Activated CD8-positive, alpha-beta memory T cell treated with anti-CD3 and anti-CD28 coated beads, Interleukin-2, amount 10 ng/mL, durations not matched to agents 7 days and 5 days (primary cell): Measurements from ENCODE around the gene MS4A13. TPM values are rescaled to one million over a fixed set of nuclear protein-coding genes. Genes with fewer than 3 reads are reported as not detected.
"Not testable (repeated sequence)": the region's sequence is repeated elsewhere in the genome, so short reads cannot be mapped to it uniquely, and the experiment has no call there.

Experiments used
- ATAC-seq: fragments of 150-1000 bp; cut with Tn5 transposase; one replicate; pipeline ENCODE4 v1.10.0; 2021; ENCODE audit warnings: moderate library complexity
- CTCF ChIA-PET: fragments of 350-600 bp; sonication (Branson Sonifier 250); formaldehyde crosslinking; loops from one replicate; lab custom pipeline; 2021; ENCODE audit warnings: antibody characterized with exemption; lab: Charles Lee
- DNase-seq: peaks from one replicate; pipeline ENCODE4 v3.0.0-alpha.2; 2020
- H3K27ac Mint-ChIP-seq: one replicate; pipeline ENCODE4 v1.8.0; 2021; ENCODE audit warnings: mild to moderate bottlenecking, mixed read lengths
- H3K27me3 Mint-ChIP-seq: one replicate; pipeline ENCODE4 v1.8.0; 2021; ENCODE audit warnings: mixed read lengths
- H3K36me3 Mint-ChIP-seq: one replicate; pipeline ENCODE4 v1.8.0; 2021; ENCODE audit warnings: mild to moderate bottlenecking, mixed read lengths
- H3K4me1 Mint-ChIP-seq: one replicate; pipeline ENCODE4 v1.8.0; 2021; ENCODE audit warnings: mixed read lengths
- H3K4me3 Mint-ChIP-seq: one replicate; pipeline ENCODE4 v1.8.0; 2021; ENCODE audit warnings: mild to moderate bottlenecking, moderate library complexity, mixed read lengths
- H3K9me3 Mint-ChIP-seq: one replicate; pipeline ENCODE4 v1.8.0; 2022; ENCODE audit warnings: low read depth, mixed read lengths
- total RNA-seq, 2 experiments: library from RNA; stranded (reverse); gene quantifications; one replicate each; pipeline ENCODE4 v1.2.3, GENCODE V29; 2021

MS4A13 gene
- total RNA-seq, 2 experiments from 2014 or later = not detected

DNA sequence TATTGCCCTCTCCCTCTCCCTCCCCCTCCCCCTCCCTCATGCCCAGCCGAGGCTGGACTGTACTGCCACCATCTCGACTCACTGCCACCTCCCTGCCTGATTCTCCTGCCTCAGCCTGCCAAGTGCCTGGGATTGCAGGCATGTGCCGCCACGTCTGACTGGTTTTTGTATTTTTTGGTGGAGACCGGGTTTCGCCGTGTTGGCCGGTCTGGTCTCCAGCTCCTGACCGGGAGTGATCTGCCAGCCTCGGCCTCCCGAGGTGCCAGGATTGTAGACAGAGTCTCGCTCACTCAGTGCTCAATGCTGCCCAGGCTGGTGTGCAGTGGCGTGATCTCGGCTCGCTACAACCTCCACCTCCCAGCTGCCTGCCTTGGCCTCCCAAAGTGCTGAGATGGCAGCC lies 5.6 kb upstream of the MS4A13 start:
- ATAC-seq, H3K9me3 Mint-ChIP-seq, H3K27ac Mint-ChIP-seq, H3K36me3 Mint-ChIP-seq, DNase-seq, CTCF ChIA-PET, H3K4me1 Mint-ChIP-seq, H3K4me3 Mint-ChIP-seq: not testable (repeated sequence)
- peaks cover 48% of the 10 kb centered on the region for H3K27me3 Mint-ChIP-seq

GRCh38 chr11:60510209-60510608 lies 5.0 kb upstream of the MS4A13 start:
- H3K9me3 Mint-ChIP-seq, H3K4me1 Mint-ChIP-seq, DNase-seq, H3K36me3 Mint-ChIP-seq, H3K4me3 Mint-ChIP-seq, CTCF ChIA-PET, ATAC-seq, H3K27ac Mint-ChIP-seq: not testable (repeated sequence)
- peaks cover 46% of the 10 kb centered on the region for H3K27me3 Mint-ChIP-seq

- Mint-ChIP-seq H3K27ac (no peak overlapping the region), H3K4me1 (no peaks in the 10 kb centered on the region), H3K4me3 (no peak overlapping the region), H3K27me3 (peaks cover 43% of the 10 kb centered on the region), H3K36me3 (no peaks in the 10 kb centered on the region), H3K9me3 (peaks cover 5% of the 10 kb centered on the region)
- ATAC-seq (no peak), DNase-seq (no peak)
- CTCF ChIA-PET = no interaction called here
Measured at GRCh38 chr11:60511393-60511792, 3.8 kb upstream of the MS4A13 start.

GRCh38 chr11:60512651-60513225 lies 2.5 kb upstream of the MS4A13 start:
- CTCF ChIA-PET = no interaction called here
- no peak overlapping the region for H3K27ac Mint-ChIP-seq
- DNase-seq = no peak
- ATAC-seq = no peak
- no peaks in the 10 kb centered on the region for H3K4me1 Mint-ChIP-seq
- peaks cover 32% of the 10 kb centered on the region for H3K27me3 Mint-ChIP-seq
- no peaks in the 10 kb centered on the region for H3K36me3 Mint-ChIP-seq
- peaks cover 4% of the 10 kb centered on the region for H3K9me3 Mint-ChIP-seq
- no peak overlapping the region for H3K4me3 Mint-ChIP-seq

DNA sequence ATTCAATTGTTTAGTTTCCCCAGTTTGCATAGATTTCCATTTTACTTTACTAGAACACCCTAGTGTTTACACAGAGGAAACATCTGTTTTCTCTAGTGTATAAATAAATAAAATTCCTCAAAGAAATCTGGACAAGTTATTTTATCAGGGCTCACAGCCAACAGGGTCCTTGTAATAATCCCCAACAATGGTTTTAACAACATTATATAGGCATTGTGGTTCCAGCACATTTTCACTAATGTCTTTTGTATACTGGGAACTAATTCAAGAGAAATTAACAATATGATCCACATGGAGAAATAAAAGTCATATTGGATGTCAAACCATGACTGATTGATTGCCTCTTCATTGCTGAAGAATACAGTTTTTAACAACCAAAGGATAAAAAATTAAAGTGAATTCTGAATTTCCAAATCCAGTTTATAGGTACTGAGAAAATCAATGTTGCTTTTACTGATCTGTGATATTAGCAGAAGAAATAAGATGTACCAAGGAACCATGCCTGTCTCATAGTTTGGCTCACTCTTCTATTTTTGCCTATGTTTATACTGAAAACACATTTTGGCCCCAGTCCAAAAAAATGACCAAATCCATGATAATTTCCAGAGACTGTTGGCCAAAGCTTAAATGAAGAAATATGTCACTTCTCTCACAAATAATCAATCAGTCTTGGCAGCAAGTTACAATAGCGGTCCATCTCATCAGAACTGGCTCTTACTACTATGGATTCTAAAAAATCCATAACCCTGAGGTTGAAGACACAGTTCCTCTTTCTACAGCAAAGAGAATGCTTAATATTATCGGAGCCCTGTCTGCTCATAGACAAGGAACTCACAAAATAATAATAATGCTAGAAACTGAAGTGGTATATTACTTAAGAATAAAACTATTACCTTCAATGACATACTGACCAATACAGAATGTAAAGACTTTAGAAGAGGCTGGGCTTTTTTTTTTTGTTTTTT lies 1.4 kb upstream of the MS4A13 start:
- no peak for DNase-seq
- CTCF ChIA-PET = no interaction called here
- H3K27ac Mint-ChIP-seq = no peak overlapping the region

DNA sequence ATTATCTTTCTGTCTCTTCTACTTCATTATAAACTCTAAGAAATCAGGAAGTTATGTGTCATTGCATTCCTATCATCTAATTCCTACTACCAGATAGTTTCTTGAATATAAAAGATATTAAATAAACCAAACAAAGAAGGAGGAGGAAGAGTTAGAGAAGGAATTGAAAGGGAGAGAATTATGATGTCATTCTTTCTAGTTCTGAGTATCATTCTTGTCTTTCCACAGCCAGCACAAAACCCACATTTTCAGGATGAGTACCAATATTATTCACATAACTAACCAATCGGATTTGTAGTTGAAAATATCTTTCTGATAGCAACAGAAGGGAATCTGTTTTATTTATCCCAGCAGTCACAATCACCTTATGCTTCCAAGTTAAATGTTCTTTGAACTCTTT lies 13.3 kb downstream of the MS4A13 start:
- ATAC-seq = no peak
- Mint-ChIP-seq H3K36me3 (no peaks in the 10 kb centered on the region), H3K4me1 (no peaks in the 10 kb centered on the region)

More for the DNA sequence above, 1.4 kb upstream of the MS4A13 start:
- no peak overlapping the region for H3K4me3 Mint-ChIP-seq
- H3K4me1 Mint-ChIP-seq = no peaks in the 10 kb centered on the region
- H3K27me3 Mint-ChIP-seq = peaks cover 32% of the 10 kb centered on the region
- ATAC-seq = no peak
- H3K36me3 Mint-ChIP-seq = no peaks in the 10 kb centered on the region
- peaks cover 4% of the 10 kb centered on the region for H3K9me3 Mint-ChIP-seq

GRCh38 chr11:60528934-60529333 lies 13.7 kb downstream of the MS4A13 start:
- peaks cover 14% of the 10 kb centered on the region for H3K27me3 Mint-ChIP-seq
- H3K9me3 Mint-ChIP-seq = peaks cover 3% of the 10 kb centered on the region
- H3K36me3 Mint-ChIP-seq = no peaks in the 10 kb centered on the region
- no peak for DNase-seq
- no peak overlapping the region for H3K4me3 Mint-ChIP-seq
- CTCF ChIA-PET = no interaction called here
- no peaks in the 10 kb centered on the region for H3K4me1 Mint-ChIP-seq
- no peak for ATAC-seq
- no peak overlapping the region for H3K27ac Mint-ChIP-seq

More for the DNA sequence above, 13.3 kb downstream of the MS4A13 start:
- no peak for DNase-seq
- Mint-ChIP-seq H3K27me3 (peaks cover 14% of the 10 kb centered on the region), H3K27ac (no peak overlapping the region), H3K9me3 (peaks cover 3% of the 10 kb centered on the region), H3K4me3 (no peak overlapping the region)
- CTCF ChIA-PET = no interaction called here

GRCh38 chr11:60530454-60531100 lies 15.4 kb downstream of the MS4A13 start:
- CTCF ChIA-PET = no interaction called here

DNA sequence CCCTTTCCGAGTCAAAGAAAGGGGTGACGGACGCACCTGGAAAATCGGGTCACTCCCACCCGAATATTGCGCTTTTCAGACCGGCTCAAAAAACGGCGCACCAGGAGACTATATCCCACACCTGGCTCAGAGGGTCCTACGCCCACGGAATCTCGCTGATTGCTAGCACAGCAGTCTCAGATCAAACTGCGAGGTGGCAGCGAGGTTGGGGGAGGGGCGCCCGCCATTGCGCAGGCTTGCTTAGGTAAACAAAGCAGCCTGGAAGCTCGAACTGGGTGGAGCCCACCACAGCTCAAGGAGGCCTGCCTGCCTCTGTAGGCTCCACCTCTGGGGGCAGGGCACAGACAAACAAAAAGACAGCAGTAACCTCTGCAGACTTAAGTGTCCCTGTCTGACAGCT lies 17.2 kb downstream of the MS4A13 start:
- H3K27me3 Mint-ChIP-seq = peaks cover 11% of the 10 kb centered on the region
- H3K4me3 Mint-ChIP-seq, DNase-seq, H3K36me3 Mint-ChIP-seq, H3K4me1 Mint-ChIP-seq, H3K27ac Mint-ChIP-seq, CTCF ChIA-PET, ATAC-seq, H3K9me3 Mint-ChIP-seq: not testable (repeated sequence)

More at GRCh38 chr11:60530454-60531100, 15.4 kb downstream of the MS4A13 start:
- no peak overlapping the region for H3K27ac Mint-ChIP-seq
- H3K36me3 Mint-ChIP-seq = no peaks in the 10 kb centered on the region
- no peaks in the 10 kb centered on the region for H3K4me1 Mint-ChIP-seq
- peaks cover 14% of the 10 kb centered on the region for H3K27me3 Mint-ChIP-seq
- ATAC-seq (no peak), DNase-seq (no peak)
- H3K9me3 Mint-ChIP-seq = peaks cover 3% of the 10 kb centered on the region
- H3K4me3 Mint-ChIP-seq = no peak overlapping the region

DNA sequence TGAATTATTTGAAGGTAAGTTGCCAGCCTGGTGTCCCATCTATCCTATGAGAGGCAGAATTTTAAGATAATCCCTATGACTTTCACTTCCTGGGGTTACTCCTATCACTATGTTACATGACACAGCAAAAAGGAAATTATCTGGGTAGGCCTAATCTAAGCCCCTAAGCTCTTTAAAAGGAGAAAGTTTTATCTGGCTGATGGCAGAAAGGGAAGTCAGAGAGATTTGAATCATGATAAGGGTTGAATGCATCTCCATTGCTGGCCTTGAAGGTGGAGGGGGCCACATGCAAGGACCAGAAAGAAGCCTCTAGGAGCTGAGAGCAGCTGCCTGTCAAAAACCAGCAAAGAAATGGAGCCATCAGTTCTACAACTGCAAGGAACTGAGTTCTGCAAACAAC lies 23.4 kb downstream of the MS4A13 start:
- CTCF ChIA-PET, DNase-seq, H3K27ac Mint-ChIP-seq, H3K4me3 Mint-ChIP-seq, H3K36me3 Mint-ChIP-seq, H3K27me3 Mint-ChIP-seq, H3K9me3 Mint-ChIP-seq, ATAC-seq, H3K4me1 Mint-ChIP-seq: not testable (repeated sequence)

DNA sequence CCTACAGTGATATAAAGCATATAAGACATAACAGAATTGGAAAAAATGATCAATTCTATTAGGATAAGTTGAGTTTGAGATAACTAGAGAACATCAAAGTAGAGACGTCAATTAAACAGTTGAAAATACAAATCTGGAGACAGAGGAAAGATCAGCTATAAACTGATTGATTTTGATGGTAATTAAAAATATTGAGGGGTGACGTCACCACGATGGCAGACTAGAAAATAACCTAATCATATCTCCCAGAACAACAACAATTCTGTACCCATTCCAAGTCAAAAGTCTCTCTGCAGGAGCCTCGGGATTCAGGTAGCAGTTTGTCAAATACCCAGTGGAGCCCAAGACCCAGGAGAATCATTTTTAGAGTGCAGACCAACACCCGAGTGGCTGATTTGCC lies 28.9 kb downstream of the MS4A13 start:
- Mint-ChIP-seq H3K27ac (no peak overlapping the region), H3K36me3 (no peaks in the 10 kb centered on the region), H3K4me1 (no peaks in the 10 kb centered on the region), H3K4me3 (no peak overlapping the region), H3K27me3 (peaks cover 16% of the 10 kb centered on the region), H3K9me3 (no peaks in the 10 kb centered on the region)
- no peak for ATAC-seq
- CTCF ChIA-PET = no interaction called here
- DNase-seq = no peak

DNA sequence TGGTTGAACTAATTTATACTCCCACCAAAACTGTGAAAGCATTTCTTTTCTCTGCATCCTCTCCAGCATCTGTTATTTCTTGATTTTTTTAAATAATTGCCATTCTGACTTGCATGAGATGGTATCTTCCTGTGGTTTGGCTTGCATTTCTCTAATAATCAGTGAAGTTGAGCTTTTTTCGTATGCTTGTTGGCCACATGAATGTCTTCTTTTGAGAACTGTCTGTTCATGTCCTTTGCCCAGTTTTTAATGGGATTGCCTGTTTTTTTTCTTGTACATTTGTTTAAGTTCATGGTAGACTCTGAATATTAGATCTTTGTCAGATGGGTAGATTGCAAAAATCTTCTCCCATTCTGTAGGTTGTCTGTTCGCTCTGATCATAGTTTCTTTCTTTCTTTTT lies 46.1 kb downstream of the MS4A13 start:
- no peak for ATAC-seq
- H3K27ac Mint-ChIP-seq = no peak overlapping the region
- H3K4me1 Mint-ChIP-seq = peaks cover 5% of the 10 kb centered on the region
- H3K36me3 Mint-ChIP-seq = peaks cover 3% of the 10 kb centered on the region
- CTCF ChIA-PET = no interaction called here
- H3K4me3 Mint-ChIP-seq = no peak overlapping the region
- H3K27me3 Mint-ChIP-seq = no peaks in the 10 kb centered on the region
- no peak for DNase-seq
- peaks cover 16% of the 10 kb centered on the region for H3K9me3 Mint-ChIP-seq

DNA sequence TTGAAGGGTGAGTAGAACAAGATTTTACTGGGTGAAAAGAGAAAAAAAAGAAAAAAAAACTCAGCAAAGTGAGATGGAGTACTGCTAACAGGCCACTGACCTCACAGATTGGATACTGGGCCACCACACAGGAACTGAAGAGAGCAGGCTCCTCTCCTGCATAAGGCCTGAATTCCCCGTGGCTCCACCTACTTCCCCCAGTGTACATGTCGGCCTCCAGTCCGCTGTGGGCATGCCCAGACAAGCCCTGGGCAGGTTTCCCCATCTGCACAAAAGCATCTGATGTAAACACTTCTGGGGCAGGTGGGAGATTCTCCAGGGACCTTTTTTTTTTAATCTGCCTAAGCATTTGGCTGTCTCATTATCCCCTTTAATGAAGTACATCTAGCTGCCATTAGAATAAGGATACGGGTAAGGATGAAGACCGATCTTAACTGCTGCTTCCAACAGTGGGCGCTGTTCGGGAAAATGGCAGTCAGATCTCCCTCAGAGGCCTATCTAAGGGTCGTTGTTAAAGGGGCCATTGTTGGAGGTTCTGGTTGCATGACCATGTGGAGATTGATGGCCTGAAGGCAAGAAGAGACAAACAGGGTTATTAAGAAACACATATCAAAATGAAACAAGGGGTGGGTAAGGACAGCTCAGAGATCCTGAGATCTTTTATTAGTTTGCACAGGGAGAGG lies 48.5 kb downstream of the MS4A13 start:
- DNase-seq (no peak), ATAC-seq (no peak)
- peaks cover 5% of the 10 kb centered on the region for H3K4me1 Mint-ChIP-seq
- H3K27ac Mint-ChIP-seq = peak overlapping the region; percentile 41
- peaks cover 3% of the 10 kb centered on the region for H3K36me3 Mint-ChIP-seq
- peaks cover 13% of the 10 kb centered on the region for H3K9me3 Mint-ChIP-seq
- no peak overlapping the region for H3K4me3 Mint-ChIP-seq
- CTCF ChIA-PET = no interaction called here
- peaks cover 3% of the 10 kb centered on the region for H3K27me3 Mint-ChIP-seq
